CD14-positive monocyte (primary cell): ENCODE data around the gene GABRR2. TPM values are rescaled to one million over a fixed set of nuclear protein-coding genes. Genes with fewer than 3 reads are reported as not detected.
A peak's percentile ranks its signal among the peaks of the same experiment; 100 is the strongest.

ENCODE experiments used
- DNase-seq, 3 donors: peaks; one replicate each; pipeline ENCODE4 v3.0.0-alpha.2; 2011 to 2022
- H2AFZ ChIP-seq: 2 replicates; pipeline ENCODE4 v1.6.0; 2012; ENCODE audit warnings: mild to moderate bottlenecking, low read depth, low read length, inconsistent platforms; ENCODE audit not compliant: insufficient read depth, poor library complexity, severe bottlenecking
- H3K27ac ChIP-seq, 2 donors: 1 replicate in 1 of 2; 2 replicates in 1 of 2; pipeline ENCODE4 v1.5.1; 2012 to 2013; ENCODE audit warnings: low read length in 2 of 2, control low read depth in 1 of 2, inconsistent platforms in 1 of 2, low read depth in 1 of 2, mild to moderate bottlenecking in 1 of 2
- H3K27me3 ChIP-seq, 2 donors: one replicate each; pipeline versions ENCODE4 v1.6.0 to v1.6.1; 2011 to 2013; ENCODE audit warnings: low read length in 2 of 2; ENCODE audit not compliant: control insufficient read depth in 2 of 2, insufficient read depth in 2 of 2
- H3K36me3 ChIP-seq, 2 donors: replicated peaks in 1 of 2; 1 replicate in 1 of 2; 2 replicates in 1 of 2; pipeline versions ENCODE4 v1.5.1 to v1.6.1; 2012 to 2013; ENCODE audit warnings: low read length in 2 of 2, control low read depth in 1 of 2, inconsistent platforms in 1 of 2, mild to moderate bottlenecking in 1 of 2; ENCODE audit not compliant: insufficient read depth in 2 of 2, control insufficient read depth in 1 of 2
- H3K4me1 ChIP-seq, 2 donors: 1 replicate in 1 of 2; 2 replicates in 1 of 2; pipeline versions ENCODE4 v1.5.1 to v1.6.1; 2012 to 2013; ENCODE audit warnings: low read length in 2 of 2, control low read depth in 1 of 2, inconsistent platforms in 1 of 2, mild to moderate bottlenecking in 1 of 2, moderate library complexity in 1 of 2; ENCODE audit not compliant: insufficient read depth in 2 of 2, control insufficient read depth in 1 of 2
- H3K4me2 ChIP-seq: replicated peaks from 2 replicates; pipeline ENCODE3; 2012; ENCODE audit warnings: low read length, moderate library complexity, mild to moderate bottlenecking; ENCODE audit not compliant: poor library complexity, severe bottlenecking; ENCODE audit errors: extremely low read depth
- H3K4me3 ChIP-seq, 3 experiments: fragments of 200-600 bp in 1 of 3; sonication (generic) in 1 of 3; replicated peaks in 1 of 3; 1 replicate in 2 of 3; 2 replicates in 1 of 3; pipeline ENCODE4 v1.5.1; 2011 to 2013; ENCODE audit warnings: low read length in 3 of 3, mild to moderate bottlenecking in 3 of 3, control low read depth in 2 of 3, low read depth in 2 of 3, inconsistent platforms in 1 of 3, moderate library complexity in 1 of 3
- H3K79me2 ChIP-seq: 2 replicates; pipeline ENCODE4 v1.6.0; 2012; ENCODE audit warnings: mild to moderate bottlenecking, control low read depth, inconsistent platforms, low read length, moderate library complexity; ENCODE audit not compliant: insufficient read depth
- H3K9ac ChIP-seq: 2 replicates; pipeline ENCODE4 v1.6.0; 2017; ENCODE audit warnings: low read length, mild to moderate bottlenecking; ENCODE audit not compliant: insufficient read depth, poor library complexity, severe bottlenecking
- H3K9me3 ChIP-seq, 2 donors: replicated peaks in 1 of 2; 1 replicate in 1 of 2; 2 replicates in 1 of 2; pipeline versions ENCODE4 v1.5.1 to v1.6.1; 2012 to 2013; ENCODE audit warnings: low read length in 2 of 2, control low read depth in 1 of 2; ENCODE audit not compliant: control insufficient read depth in 1 of 2, insufficient read depth in 1 of 2
- H4K20me1 ChIP-seq: 2 replicates; pipeline ENCODE4 v1.6.0; 2012; ENCODE audit warnings: mild to moderate bottlenecking, low read length, control low read depth, moderate library complexity; ENCODE audit not compliant: insufficient read depth
- H3K27ac Mint-ChIP-seq, 7 donors: one replicate each; pipeline ENCODE4 v1.8.0; 2020; ENCODE audit warnings: mild to moderate bottlenecking in 7 of 7, mixed read lengths in 7 of 7, moderate library complexity in 6 of 7, inconsistent platforms in 2 of 7
- H3K27me3 Mint-ChIP-seq, 3 donors: one replicate each; pipeline ENCODE4 v1.8.0; 2021 to 2022; ENCODE audit warnings: low read depth in 3 of 3, mild to moderate bottlenecking in 3 of 3, mixed read lengths in 3 of 3, moderate library complexity in 3 of 3, inconsistent platforms in 1 of 3
- H3K36me3 Mint-ChIP-seq, 2 donors: one replicate each; pipeline ENCODE4 v1.8.0; 2020; ENCODE audit warnings: mixed read lengths in 2 of 2, inconsistent platforms in 1 of 2, mild to moderate bottlenecking in 1 of 2
- H3K4me1 Mint-ChIP-seq: one replicate; pipeline ENCODE4 v1.8.0; 2020; ENCODE audit warnings: mild to moderate bottlenecking, mixed read lengths
- H3K4me3 Mint-ChIP-seq, 2 donors: one replicate each; pipeline ENCODE4 v1.8.0; 2020; ENCODE audit warnings: mild to moderate bottlenecking in 2 of 2, mixed read lengths in 2 of 2, moderate library complexity in 1 of 2
- H3K9me3 Mint-ChIP-seq, 7 donors: one replicate each; pipeline ENCODE4 v1.8.0; 2020 to 2022; ENCODE audit warnings: mixed read lengths in 7 of 7, mild to moderate bottlenecking in 6 of 7, moderate library complexity in 6 of 7, inconsistent platforms in 2 of 7
- CTCF ChIP-seq: fragments of 200-600 bp; IDR thresholded peaks from one replicate; pipeline ENCODE4 v1.8.0; 2022; ENCODE audit warnings: antibody characterized with exemption, mild to moderate bottlenecking
- WGBS: methylation state at CpG from one replicate; pipeline ENCODE4 v1.1.5; 2013; ENCODE audit warnings: missing lambda C conversion rate; ENCODE audit not compliant: insufficient coverage; 5-methylcytosine and 5-hydroxymethylcytosine counted together
- intact Hi-C, 2 donors: fragments of 100-400 bp; cut with micrococcal nuclease; formaldehyde crosslinking; loops; one replicate each; pipeline versions ENCODE4 v1.15.0 to v1.15.1; 2023
- polyA plus RNA-seq, 3 donors: library from polyadenylated mRNA; depleted of rRNA in 1 of 3; unstranded in 2 of 3; stranded (reverse) in 1 of 3; fragments of 300-500 nt in 2 of 3; fragments of >200 nt in 1 of 3; fragmentation: Illumina TruSeq in 2 of 3; gene quantifications; 1 replicate in 2 of 3; 2 replicates in 1 of 3; pipeline ENCODE4 v1.2.3, GENCODE V29; 2012 to 2021

GABRR2 gene
- polyA plus RNA-seq, 3 donors = 3.7 TPM; not detected in 2

- Mint-ChIP-seq H3K27ac (peak overlapping the region in 1 of 7 donors; percentile 2), H3K36me3 (peaks cover 26 to 32% of the 10 kb centered on the region in 2 donors), H3K4me1 (peaks cover 52% of the 10 kb centered on the region), H3K4me3 (no peak overlapping the region), H3K27me3 (peaks cover 0 to 3% (median 0%) of the 10 kb centered on the region in 3 donors), H3K9me3 (peaks cover 0 to 5% (median 0%) of the 10 kb centered on the region in 7 donors)
- H3K9me3 ChIP-seq = no peaks in the 10 kb centered on the region
- H3K4me1 ChIP-seq = peaks cover 37 to 43% of the 10 kb centered on the region in 2 donors
- no peak overlapping the region for H3K4me2 ChIP-seq
- no peak overlapping the region for H2AFZ ChIP-seq
- no CpG with 5 or more reads among the region's 1 CpG for WGBS
- H3K27ac ChIP-seq = no peak overlapping the region
- H4K20me1 ChIP-seq = no peaks in the 10 kb centered on the region
- H3K4me3 ChIP-seq = no peak overlapping the region
- H3K79me2 ChIP-seq = no peaks in the 10 kb centered on the region
- TF ChIP-seq CTCF = no peak
- peak in 1 of 3 donors; percentile 29 for DNase-seq
- no peak overlapping the region for H3K9ac ChIP-seq
- no peaks in the 10 kb centered on the region for H3K27me3 ChIP-seq
- peaks cover 0 to 12% of the 10 kb centered on the region in 2 donors for H3K36me3 ChIP-seq
- intact Hi-C loops = no loop called here
Observed at GRCh38 chr6:89313006-89313405, 2.1 kb downstream of the GABRR2 start.

GRCh38 chr6:89311853-89312531, 3.1 kb downstream of the GABRR2 start:
- H2AFZ ChIP-seq = no peak overlapping the region
- H3K79me2 ChIP-seq = no peaks in the 10 kb centered on the region
- H4K20me1 ChIP-seq = no peaks in the 10 kb centered on the region
- H3K4me1 ChIP-seq = peaks cover 38 to 44% of the 10 kb centered on the region in 2 donors
- no peak overlapping the region for H3K9ac ChIP-seq
- H3K9me3 Mint-ChIP-seq = peaks cover 0 to 5% (median 0%) of the 10 kb centered on the region in 7 donors
- no peak for DNase-seq
- no peak overlapping the region for H3K4me3 ChIP-seq
- no peaks in the 10 kb centered on the region for H3K27me3 ChIP-seq
- H3K4me2 ChIP-seq = no peak overlapping the region
- no peak overlapping the region for H3K27ac ChIP-seq
- peak overlapping the region in 1 of 2 donors; percentile 22 for H3K4me3 Mint-ChIP-seq
- TF ChIP-seq CTCF = no peak
- H3K4me1 Mint-ChIP-seq = peaks cover 46% of the 10 kb centered on the region
- peak overlapping the region in 4 of 7 donors; percentile 0 to 70 (median 16) for H3K27ac Mint-ChIP-seq
- no peaks in the 10 kb centered on the region for H3K9me3 ChIP-seq
- 47% methylated on average over 6 of the region's 9 CpGs for WGBS
- intact Hi-C loops = no loop called here
- peaks cover 19 to 24% of the 10 kb centered on the region in 2 donors for H3K36me3 Mint-ChIP-seq
- peaks cover 0 to 12% of the 10 kb centered on the region in 2 donors for H3K36me3 ChIP-seq
- peaks cover 0 to 3% (median 0%) of the 10 kb centered on the region in 3 donors for H3K27me3 Mint-ChIP-seq
